Neuronal stem cell (in vitro differentiated cells): ENCODE measurements around the gene PHLDB1.

Experiments
- DNase-seq: peaks from one replicate; pipeline ENCODE4 v3.0.0-alpha.2; 2013; ENCODE audit warnings: low spot score
- H2AFZ ChIP-seq: one replicate; pipeline ENCODE4 v1.6.1; 2013; ENCODE audit warnings: mild to moderate bottlenecking, low read length, inconsistent platforms
- H2AK5ac ChIP-seq: 2 replicates; pipeline ENCODE4 v1.6.1; 2013; ENCODE audit warnings: low read depth, mild to moderate bottlenecking, inconsistent platforms, low read length, moderate library complexity, mixed read lengths
- H2BK120ac ChIP-seq: 2 replicates; pipeline ENCODE4 v1.6.1; 2013; ENCODE audit warnings: low read depth, mild to moderate bottlenecking, inconsistent platforms, low read length, moderate library complexity, mixed read lengths
- H2BK12ac ChIP-seq: one replicate; pipeline ENCODE4 v1.6.1; 2013; ENCODE audit warnings: low read length, inconsistent platforms
- H2BK15ac ChIP-seq: 2 replicates; pipeline ENCODE4 v1.6.1; 2013; ENCODE audit warnings: mild to moderate bottlenecking, low read length, inconsistent platforms, mixed read lengths
- H2BK5ac ChIP-seq: one replicate; pipeline ENCODE4 v1.6.1; 2013; ENCODE audit warnings: inconsistent platforms, mild to moderate bottlenecking, low read length, moderate library complexity
- H3K14ac ChIP-seq: one replicate; pipeline ENCODE4 v1.6.1; 2013; ENCODE audit warnings: low read length, inconsistent platforms
- H3K18ac ChIP-seq: 2 replicates; pipeline ENCODE4 v1.6.1; 2013; ENCODE audit warnings: low read length, inconsistent platforms
- H3K23ac ChIP-seq: 2 replicates; pipeline ENCODE4 v1.6.1; 2013; ENCODE audit warnings: low read depth, mild to moderate bottlenecking, mixed read lengths, low read length, inconsistent platforms; ENCODE audit not compliant: poor library complexity
- H3K27ac ChIP-seq: replicated peaks from 3 replicates; pipeline ENCODE4 v1.5.1; 2013; ENCODE audit warnings: low read length, inconsistent platforms
- H3K27me3 ChIP-seq, 3 experiments: 2 replicates each; pipeline ENCODE4 v1.6.1; 2013; ENCODE audit warnings: low read length in 3 of 3, mild to moderate bottlenecking in 2 of 3, inconsistent platforms in 1 of 3, low read depth in 1 of 3, mixed read lengths in 1 of 3, moderate library complexity in 1 of 3; ENCODE audit not compliant: control insufficient read depth in 3 of 3, insufficient read depth in 3 of 3
- H3K36me3 ChIP-seq, 2 donors: replicated peaks in 1 of 2; 2 replicates each; pipeline ENCODE4 v1.6.1; 2013; ENCODE audit warnings: low read length in 2 of 2; ENCODE audit not compliant: control insufficient read depth in 2 of 2, insufficient read depth in 2 of 2
- H3K4ac ChIP-seq: 2 replicates; pipeline ENCODE4 v1.6.1; 2013; ENCODE audit warnings: inconsistent platforms, mild to moderate bottlenecking, low read length, moderate library complexity
- H3K4me1 ChIP-seq, 2 donors: 1 replicate in 1 of 2; 2 replicates in 1 of 2; pipeline ENCODE4 v1.6.1; 2013; ENCODE audit warnings: low read length in 2 of 2, low read depth in 1 of 2; ENCODE audit not compliant: control insufficient read depth in 2 of 2, insufficient read depth in 1 of 2
- H3K4me2 ChIP-seq: one replicate; pipeline ENCODE4 v1.6.1; 2013; ENCODE audit warnings: mild to moderate bottlenecking, low read length, inconsistent platforms; ENCODE audit not compliant: insufficient read depth, poor library complexity, severe bottlenecking
- H3K4me3 ChIP-seq, 2 donors: 2 replicates each; pipeline ENCODE4 v1.5.1; 2013; ENCODE audit warnings: low read length in 2 of 2, mild to moderate bottlenecking in 2 of 2, inconsistent platforms in 1 of 2, moderate library complexity in 1 of 2
- H3K79me1 ChIP-seq: one replicate; pipeline ENCODE4 v1.6.1; 2013; ENCODE audit warnings: low read depth, mild to moderate bottlenecking, inconsistent platforms, low read length, moderate library complexity
- H3K9ac ChIP-seq: one replicate; pipeline ENCODE4 v1.6.1; 2013; ENCODE audit warnings: mild to moderate bottlenecking, low read depth, low read length, inconsistent platforms; ENCODE audit not compliant: poor library complexity
- H3K9me3 ChIP-seq, 2 donors: replicated peaks in 1 of 2; 2 replicates each; pipeline versions ENCODE3 to v1.6.1; 2013; ENCODE audit warnings: low read length in 2 of 2, mild to moderate bottlenecking in 2 of 2, inconsistent platforms in 1 of 2, low read depth in 1 of 2, mixed read lengths in 1 of 2, moderate library complexity in 1 of 2; ENCODE audit not compliant: control insufficient read depth in 2 of 2, insufficient read depth in 1 of 2
- H4K8ac ChIP-seq: one replicate; pipeline ENCODE4 v1.6.1; 2013; ENCODE audit warnings: low read depth, mild to moderate bottlenecking, inconsistent platforms, low read length, moderate library complexity
- H4K91ac ChIP-seq: one replicate; pipeline ENCODE4 v1.6.1; 2013; ENCODE audit warnings: low read length, low read depth, mild to moderate bottlenecking, inconsistent platforms; ENCODE audit not compliant: poor library complexity
- WGBS, 2 donors: extraction: QIAGEN DNeasy Blood & Tissue Kit; methylation state at CpG; one replicate each; pipeline ENCODE4 v1.1.7; 2013; ENCODE audit warnings: missing lambda C conversion rate in 2 of 2, mixed read lengths in 1 of 2; ENCODE audit not compliant: insufficient read length in 2 of 2, insufficient replicate concordance in 1 of 2; ENCODE audit errors: extremely low coverage in 2 of 2; 5-methylcytosine and 5-hydroxymethylcytosine counted together

The PHLDB1 gene

DNA sequence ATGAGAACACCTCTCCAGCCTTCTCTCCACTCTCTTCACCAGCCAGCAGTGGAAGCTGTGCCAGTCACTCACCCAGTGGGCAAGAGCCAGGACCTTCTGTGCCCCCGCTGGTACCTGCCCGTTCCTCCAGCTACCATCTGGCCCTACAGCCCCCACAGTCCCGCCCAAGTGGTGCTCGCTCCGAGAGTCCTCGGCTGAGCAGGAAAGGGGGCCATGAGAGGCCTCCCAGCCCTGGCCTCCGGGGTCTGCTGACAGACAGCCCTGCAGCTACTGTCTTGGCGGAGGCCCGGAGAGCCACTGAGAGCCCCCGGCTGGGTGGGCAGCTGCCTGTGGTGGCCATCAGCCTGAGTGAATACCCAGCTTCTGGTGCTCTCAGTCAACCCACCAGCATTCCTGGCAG is 20.2 kb downstream of the PHLDB1 start:
- Histone ChIP-seq H3K36me3 (peaks cover 63 to 93% of the 10 kb centered on the region in 2 donors), H2BK12ac (no peak overlapping the region)
- WGBS, 2 donors: no CpG with 5 or more reads among the region's 10 CpGs

DNA sequence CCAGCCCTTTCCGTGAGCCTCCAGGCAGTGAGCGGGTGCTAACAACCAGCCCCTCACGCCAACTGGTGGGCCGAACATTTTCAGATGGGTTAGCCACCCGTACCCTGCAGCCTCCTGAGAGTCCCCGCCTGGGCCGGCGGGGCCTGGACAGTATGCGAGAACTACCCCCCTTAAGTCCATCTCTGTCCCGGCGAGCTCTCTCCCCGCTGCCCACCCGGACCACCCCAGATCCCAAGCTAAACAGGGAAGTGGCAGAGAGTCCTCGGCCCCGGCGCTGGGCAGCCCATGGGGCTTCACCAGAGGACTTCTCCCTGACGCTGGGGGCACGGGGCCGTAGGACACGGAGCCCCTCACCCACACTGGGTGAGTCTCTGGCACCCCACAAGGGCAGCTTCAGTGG is 20.6 kb downstream of the PHLDB1 start:
- Histone ChIP-seq H3K27ac (no peak overlapping the region), H3K4me3 (peak overlapping the region in 1 of 2 donors; percentile 45), H3K4me1 (peaks cover 4% of the 10 kb centered on the region in 2 donors), H3K79me1 (peaks cover 13% of the 10 kb centered on the region), H4K91ac (no peak overlapping the region), H4K8ac (no peak overlapping the region), H3K36me3 (peaks cover 65 to 95% of the 10 kb centered on the region in 2 donors), H3K14ac (no peak overlapping the region), H2BK15ac (no peak overlapping the region), H3K4ac (no peak overlapping the region), H3K4me2 (no peak overlapping the region), H2AFZ (no peak overlapping the region), H3K18ac (no peak overlapping the region), H3K23ac (peak overlapping the region; percentile 45), H3K9me3 (no peaks in the 10 kb centered on the region), H2BK5ac (no peak overlapping the region), H2AK5ac (no peak overlapping the region), H2BK12ac (no peak overlapping the region), H3K27me3 (no peaks in the 10 kb centered on the region), H2BK120ac (no peak overlapping the region), H3K9ac (no peak overlapping the region)
- no peak for DNase-seq
- WGBS, 2 donors: no CpG with 5 or more reads among the region's 20 CpGs

More for the DNA sequence above, 20.2 kb downstream of the PHLDB1 start:
- Histone ChIP-seq H3K4me2 (no peak overlapping the region), H3K4me3 (no peak overlapping the region), H3K4ac (no peak overlapping the region), H2BK120ac (no peak overlapping the region), H2AK5ac (no peak overlapping the region), H2AFZ (no peak overlapping the region), H3K9ac (no peak overlapping the region), H3K9me3 (no peaks in the 10 kb centered on the region), H3K27me3 (no peaks in the 10 kb centered on the region), H3K79me1 (peaks cover 14% of the 10 kb centered on the region), H2BK5ac (no peak overlapping the region), H4K91ac (no peak overlapping the region), H3K27ac (no peak overlapping the region), H3K14ac (no peak overlapping the region), H3K18ac (no peak overlapping the region), H4K8ac (no peak overlapping the region), H2BK15ac (no peak overlapping the region), H3K23ac (peak overlapping the region; percentile 45), H3K4me1 (peaks cover 9% of the 10 kb centered on the region in 2 donors)
- no peak for DNase-seq

DNA sequence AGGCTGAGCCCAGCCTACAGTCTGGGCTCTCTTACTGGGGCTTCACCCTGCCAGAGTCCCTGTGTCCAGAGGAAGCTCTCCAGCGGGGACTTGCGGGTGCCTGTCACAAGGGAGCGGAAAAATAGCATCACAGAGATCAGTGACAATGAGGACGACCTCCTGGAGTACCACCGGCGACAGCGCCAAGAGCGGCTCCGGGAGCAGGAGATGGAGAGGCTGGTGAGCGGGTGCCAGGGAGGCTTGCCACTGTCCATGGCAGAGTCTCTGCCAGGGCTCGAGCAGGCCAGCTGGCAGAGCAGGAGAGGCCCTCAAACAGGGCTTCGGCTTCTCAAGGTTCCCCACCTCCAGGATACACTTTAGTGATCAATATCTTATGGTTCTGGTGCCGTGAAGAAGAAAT is 21.0 kb downstream of the PHLDB1 start:
- DNase-seq: no peak
- H3K36me3 ChIP-seq: peaks cover 66 to 95% of the 10 kb centered on the region in 2 donors
- no peak overlapping the region for H2BK15ac ChIP-seq
- peak overlapping the region in 1 of 2 donors; percentile 45 for H3K4me3 ChIP-seq
- no peak overlapping the region for H2AFZ ChIP-seq
- H3K18ac ChIP-seq: no peak overlapping the region
- no peak overlapping the region for H3K14ac ChIP-seq
- H3K27me3 ChIP-seq: no peaks in the 10 kb centered on the region
- H2AK5ac ChIP-seq: no peak overlapping the region
- peaks cover under 1 to 2% of the 10 kb centered on the region in 2 donors for H3K4me1 ChIP-seq
- H3K27ac ChIP-seq: no peak overlapping the region
- no peaks in the 10 kb centered on the region for H3K9me3 ChIP-seq
- peak overlapping the region; percentile 45 for H3K23ac ChIP-seq
- no peak overlapping the region for H3K4ac ChIP-seq
- no peak overlapping the region for H2BK12ac ChIP-seq
- H4K91ac ChIP-seq: no peak overlapping the region
- no peak overlapping the region for H2BK120ac ChIP-seq
- no peak overlapping the region for H3K9ac ChIP-seq
- peaks cover 11% of the 10 kb centered on the region for H3K79me1 ChIP-seq
- no peak overlapping the region for H2BK5ac ChIP-seq
- WGBS, 2 donors: no CpG with 5 or more reads among the region's 13 CpGs
- H3K4me2 ChIP-seq: no peak overlapping the region
- no peak overlapping the region for H4K8ac ChIP-seq

DNA sequence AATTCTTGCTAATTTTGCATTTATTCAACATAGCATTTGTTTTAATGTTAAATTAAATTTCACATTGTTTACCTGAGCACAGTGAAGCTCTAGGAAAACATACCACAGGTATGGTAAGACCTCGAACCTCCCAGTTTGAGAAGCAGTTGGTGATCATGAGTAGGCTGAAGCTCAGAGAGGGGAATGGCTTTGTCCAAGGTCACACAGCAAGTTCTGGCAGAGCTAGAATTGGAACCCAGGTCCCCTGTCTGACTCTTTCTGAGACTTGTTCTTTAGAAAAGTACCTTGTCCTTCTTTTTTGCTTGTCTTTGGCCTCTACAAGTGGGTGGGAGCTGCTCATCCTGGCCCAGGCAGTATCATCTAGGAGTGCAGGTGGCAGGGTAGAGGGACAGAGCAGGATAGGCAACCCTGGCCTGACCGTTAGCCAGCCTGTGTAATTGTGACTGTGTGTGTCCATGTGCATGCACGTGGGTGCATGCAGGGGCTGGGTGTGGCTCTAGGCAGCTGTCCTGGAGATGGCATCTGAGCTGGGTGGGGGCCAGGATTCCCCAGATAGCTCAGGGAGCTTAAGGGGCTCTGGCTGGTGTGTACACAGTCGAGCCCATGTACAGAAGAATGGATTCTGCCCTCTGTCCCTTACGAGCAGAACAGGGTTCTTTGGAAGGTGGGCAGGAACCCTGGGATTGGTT is 21.6 kb downstream of the PHLDB1 start:
- Histone ChIP-seq H4K8ac (no peak overlapping the region), H3K4me1 (peaks cover 0 to 4% of the 10 kb centered on the region in 2 donors), H3K9ac (no peak overlapping the region), H3K23ac (no peak overlapping the region), H2AFZ (no peak overlapping the region), H3K4me2 (no peak overlapping the region), H2BK12ac (no peak overlapping the region), H4K91ac (no peak overlapping the region), H3K4ac (no peak overlapping the region), H3K18ac (no peak overlapping the region), H3K27me3 (no peaks in the 10 kb centered on the region), H3K27ac (no peak overlapping the region), H3K4me3 (peak overlapping the region in 1 of 2 donors; percentile 50), H2BK15ac (no peak overlapping the region), H2BK5ac (no peak overlapping the region), H3K14ac (no peak overlapping the region), H3K9me3 (no peaks in the 10 kb centered on the region), H3K79me1 (peaks cover 11% of the 10 kb centered on the region), H3K36me3 (peaks cover 68 to 98% of the 10 kb centered on the region in 2 donors), H2AK5ac (no peak overlapping the region), H2BK120ac (no peak overlapping the region)
- DNase-seq: no peak
- no CpG with 5 or more reads among the region's 5 CpGs for WGBS, 2 donors
